NCI-H2107 (cell line): Measurements from ENCODE around the gene MR1.

ENCODE experiments used
- DNase-seq: peaks from one replicate; lab custom pipeline; 2025; lab: John Stamatoyannopoulos, UW

Gene MR1

DNA sequence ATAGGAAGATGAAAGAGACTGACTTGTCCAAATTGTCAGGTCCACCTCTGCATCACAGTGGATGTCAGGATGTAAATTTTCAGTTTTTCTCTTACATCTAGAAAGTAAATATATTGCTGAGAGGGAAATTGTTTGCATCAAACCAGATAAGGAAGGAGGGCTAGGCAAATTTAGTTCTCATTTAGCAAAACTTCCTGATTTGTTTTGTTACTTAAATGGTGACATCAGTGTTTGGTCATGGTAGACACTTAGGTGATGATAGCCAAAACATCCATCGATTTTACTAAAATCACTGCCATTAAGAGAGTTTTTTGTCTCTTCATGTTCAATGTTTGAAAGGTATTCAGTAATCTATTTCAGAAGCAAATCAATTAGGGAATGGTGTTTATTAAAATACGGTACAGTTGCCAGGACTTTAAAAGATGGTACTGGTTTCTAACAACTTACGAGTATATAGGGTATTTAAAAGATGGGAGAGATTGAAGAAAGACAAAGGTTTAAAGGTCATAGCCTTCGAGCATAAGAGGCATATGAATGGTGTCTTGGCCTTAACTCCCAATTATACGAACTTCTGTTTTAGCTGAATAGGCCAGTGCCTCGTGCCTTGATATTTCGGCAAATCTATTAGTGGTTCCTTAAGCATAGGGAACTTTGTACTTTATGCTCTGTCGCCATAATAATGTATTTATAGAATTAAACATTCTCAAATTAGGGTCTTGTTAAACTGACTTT lies 57.7 kb downstream of the MR1 start:
- DNase-seq, result no peak

DNA sequence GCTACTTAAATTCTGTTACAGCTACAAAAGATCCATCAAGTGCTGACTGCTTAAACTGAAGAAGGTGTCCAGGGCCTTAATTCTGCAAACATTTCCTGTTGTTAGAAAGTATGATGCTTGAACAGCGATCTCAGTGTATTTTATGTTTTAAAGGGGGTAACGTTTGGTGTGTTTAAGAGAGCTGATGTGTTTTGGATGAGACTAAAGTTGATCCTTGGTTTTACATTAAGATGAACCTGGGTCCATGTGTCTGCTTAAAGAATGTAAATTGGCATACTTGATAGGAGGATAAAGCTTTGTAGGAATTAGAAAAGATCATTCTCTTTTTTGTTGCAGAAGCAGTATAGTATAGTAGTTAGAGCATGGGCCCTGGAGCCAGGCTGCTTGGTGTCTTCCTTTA lies 58.3 kb downstream of the MR1 start:
- DNase-seq, result no peak

DNA sequence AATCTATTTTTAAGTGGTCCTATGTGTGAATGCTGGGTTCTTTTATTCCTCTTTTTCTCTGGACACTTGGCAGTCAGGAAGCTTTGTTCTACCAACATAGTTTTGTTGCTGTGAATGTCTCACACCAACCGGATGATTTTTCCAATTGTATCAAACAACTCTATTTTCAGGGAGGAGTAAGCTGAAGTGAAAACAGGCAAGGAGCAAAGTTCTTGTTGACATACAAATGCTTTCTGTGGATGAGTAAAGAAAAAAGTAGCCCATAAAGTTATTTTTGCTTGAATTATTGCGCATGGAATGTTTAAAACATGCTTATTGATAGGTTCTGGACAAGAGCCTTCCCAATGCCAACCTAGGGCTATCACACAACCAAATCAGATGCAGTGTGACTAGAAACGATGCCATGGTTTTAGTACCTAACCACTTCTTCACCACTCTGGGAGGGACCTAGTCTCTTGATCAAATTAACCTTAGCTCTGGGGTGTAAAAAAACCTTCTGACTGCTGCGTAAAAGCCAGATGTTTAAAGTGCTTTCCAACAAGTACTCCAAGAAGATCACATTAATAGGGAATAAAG lies 59.2 kb downstream of the MR1 start:
- no peak for DNase-seq

DNA sequence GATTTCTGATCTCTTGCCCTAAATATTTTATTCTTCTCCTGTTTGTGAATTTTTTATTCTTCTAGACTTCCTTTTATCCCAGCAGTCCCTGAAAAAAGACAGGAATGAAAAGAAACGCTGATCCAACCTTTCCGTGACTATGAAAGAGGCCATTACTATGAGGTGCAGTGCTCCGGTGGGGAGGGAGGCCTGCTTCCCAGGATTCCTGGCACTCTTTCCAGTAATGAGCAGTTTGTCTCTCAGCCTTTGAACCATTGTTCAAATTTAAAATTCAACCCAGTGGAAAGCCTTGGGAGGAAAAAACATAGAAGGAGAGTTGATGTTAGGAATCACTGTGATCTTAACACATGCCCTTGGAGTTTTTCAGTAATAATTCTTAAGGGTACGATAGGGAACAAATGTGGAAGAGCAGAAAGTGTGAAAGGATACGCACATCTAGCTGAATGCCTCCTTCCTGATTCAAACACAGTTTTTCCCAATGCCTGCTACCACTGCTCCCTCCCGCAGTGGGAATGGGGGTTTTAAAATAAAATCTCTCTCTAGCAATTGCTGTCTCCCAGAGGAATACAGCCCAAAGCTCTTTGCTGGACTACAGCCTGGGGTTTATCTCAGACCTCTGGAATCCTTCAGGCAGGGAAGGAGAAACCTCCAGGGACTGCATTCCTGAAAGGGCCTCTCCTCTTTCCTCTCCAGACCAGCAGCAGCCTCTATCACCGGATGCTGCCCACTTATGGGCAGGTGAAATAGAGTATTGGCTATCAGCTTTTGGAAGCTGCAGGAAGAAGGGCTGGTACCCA lies 60.8 kb downstream of the MR1 start:
- no peak for DNase-seq

DNA sequence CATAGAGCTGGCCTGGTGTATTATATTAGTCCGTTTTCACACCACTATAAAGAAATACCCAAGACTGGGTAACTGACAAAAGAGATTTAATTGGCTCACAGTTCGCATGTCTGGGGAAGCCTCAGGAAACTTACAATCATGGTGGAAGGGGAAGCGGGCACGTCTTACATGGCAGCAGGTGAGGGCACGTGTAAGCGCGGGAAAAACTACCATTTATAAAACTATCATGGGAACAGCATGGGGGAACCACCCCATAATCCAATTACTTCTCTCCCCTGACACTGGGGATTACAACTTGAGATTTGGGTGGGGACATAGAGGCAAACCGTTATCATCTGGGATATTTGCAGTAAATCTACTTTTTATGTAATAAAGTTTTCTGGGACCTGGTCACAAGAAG lies 61.5 kb downstream of the MR1 start:
- DNase-seq, result no peak

DNA sequence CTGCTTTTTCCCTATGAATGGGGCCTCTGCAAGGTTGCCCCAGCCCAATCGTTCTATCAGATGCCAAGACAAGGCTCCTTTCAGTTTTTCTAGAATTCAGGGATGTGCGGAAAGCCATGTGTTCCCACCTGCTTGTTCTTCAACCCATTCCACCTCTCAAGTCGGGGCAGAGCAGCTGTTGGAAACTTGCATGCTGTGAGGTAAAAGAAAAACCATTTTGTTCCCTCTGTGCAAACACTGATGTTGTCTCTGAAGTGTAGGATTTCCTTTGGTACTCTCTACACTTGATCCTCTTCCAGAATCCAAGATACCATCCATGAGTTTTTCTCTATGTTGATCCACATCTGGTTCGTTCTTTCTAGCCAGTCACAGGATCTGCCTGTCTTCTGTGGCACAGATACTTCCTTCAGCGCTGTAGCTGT lies 62.0 kb downstream of the MR1 start:
- DNase-seq, result no peak

DNA sequence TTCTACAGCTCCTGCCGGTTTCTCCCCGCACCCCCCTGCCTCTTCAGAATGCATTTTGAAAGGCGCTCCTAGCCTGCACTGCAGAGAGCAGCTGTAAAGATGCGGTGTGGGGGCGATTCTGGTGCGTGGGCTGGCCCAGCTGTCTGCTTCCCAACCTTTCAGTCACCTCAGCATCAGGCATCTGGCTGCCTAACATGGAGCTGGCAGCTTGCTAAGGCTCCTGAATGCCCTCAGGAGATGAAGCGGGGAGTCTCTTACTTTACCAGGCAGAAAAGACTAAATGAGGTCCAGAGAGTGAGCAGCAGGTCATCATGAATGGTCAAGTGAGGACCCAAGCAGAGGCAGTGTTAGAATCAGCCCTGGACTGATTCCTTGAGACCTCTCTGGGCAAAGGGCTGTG lies 63.5 kb downstream of the MR1 start:
- DNase-seq, result no peak

DNA sequence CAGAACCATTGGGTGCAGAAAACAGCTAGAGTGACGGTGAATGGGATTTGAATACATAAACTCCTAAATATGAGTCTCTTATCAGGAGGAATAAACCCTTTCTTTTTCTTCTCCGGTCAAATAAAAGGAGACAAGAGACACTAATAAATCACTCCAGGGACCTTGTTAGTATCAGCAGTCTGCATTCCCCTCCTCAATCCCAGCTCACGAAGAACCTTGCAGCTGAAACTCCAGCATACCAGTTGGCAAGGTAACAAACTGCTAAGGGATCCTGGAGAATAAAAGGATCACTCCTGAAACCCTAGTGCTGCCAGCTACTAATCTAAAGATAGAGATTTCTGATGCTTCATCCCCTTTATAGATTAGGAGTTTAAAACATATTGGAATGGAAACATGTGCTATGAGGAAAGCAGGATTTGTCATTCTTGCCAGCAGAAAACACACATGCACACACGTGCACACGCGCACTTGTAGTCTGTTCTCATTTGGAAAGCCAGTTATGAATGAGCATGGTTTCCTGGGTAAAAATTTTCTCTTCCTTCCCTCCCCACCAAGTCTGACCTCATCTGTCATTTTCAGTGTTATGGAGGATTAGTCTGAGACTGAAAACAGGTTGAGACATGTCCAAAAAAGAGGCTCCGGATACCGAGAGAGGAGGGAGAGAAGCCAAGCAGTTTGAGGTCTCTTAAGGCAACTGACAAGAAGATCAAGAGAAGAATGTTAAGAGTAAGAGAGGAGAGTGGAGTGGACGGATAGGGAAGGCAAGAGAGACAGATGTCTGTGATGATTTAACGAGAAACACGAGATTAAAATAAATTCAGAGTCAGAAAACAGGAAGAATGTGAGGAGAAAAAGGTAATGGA lies 65.6 kb downstream of the MR1 start:
- no peak for DNase-seq

DNA sequence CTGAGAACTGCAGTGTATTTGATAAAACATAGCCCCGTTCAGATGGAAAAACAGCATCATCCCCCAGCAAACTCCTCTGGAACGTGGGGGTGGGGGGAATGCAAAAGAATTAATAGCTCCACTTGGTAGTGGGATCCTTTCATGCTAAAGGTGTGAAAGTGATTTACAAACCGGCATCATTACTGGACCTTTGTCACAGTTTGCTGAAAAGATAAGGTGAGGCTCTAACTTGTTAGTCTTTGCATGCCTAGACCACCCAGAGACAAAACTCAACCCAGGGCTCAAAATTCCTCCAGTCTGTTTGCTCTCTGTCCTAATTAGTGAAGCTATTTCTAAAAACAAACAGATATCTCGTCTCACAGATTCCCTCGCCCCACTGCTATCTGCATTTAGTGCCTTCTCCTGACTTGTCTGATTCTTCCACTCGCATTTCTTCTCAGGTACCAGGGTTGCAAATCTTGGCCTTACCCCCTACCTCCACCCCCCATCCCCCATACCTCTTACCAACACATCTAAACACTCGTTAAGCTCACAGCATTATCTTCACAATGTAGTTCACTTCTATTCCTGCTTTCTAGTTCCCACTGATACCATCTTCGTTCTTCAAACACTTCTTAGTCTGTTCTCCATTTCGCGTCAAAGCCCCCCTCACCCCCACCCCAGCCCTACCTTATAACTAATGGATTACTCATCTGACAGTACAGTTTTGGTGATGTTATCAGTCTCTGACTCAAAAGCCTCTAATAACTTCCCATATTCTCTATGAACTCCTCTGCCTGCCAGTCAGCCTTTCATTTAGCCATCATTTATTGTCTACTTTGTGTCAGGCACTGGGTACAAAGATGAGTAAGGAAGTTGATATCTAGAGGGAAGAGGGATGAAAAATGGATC lies 66.5 kb downstream of the MR1 start:
- DNase-seq, result no peak

DNA sequence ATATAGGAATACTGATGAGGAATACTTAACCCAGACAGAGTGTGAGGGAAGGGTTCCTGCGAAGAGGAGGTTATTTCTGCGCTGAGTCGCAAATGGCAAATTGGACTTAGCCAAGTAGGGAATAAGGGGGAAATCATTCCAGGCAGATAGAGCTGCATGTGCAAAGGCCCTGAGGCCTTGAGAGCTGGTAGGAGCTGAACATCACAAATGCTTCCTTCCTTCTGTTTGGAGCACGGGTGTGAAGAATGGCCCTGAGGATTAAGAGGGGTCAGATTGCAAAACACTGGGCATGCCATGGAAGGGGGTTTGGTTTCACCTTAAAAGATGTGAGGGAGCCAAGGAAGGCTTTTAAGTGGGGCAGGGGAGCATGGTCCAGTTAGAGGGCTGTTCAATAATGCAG lies 67.2 kb downstream of the MR1 start:
- no peak for DNase-seq

DNA sequence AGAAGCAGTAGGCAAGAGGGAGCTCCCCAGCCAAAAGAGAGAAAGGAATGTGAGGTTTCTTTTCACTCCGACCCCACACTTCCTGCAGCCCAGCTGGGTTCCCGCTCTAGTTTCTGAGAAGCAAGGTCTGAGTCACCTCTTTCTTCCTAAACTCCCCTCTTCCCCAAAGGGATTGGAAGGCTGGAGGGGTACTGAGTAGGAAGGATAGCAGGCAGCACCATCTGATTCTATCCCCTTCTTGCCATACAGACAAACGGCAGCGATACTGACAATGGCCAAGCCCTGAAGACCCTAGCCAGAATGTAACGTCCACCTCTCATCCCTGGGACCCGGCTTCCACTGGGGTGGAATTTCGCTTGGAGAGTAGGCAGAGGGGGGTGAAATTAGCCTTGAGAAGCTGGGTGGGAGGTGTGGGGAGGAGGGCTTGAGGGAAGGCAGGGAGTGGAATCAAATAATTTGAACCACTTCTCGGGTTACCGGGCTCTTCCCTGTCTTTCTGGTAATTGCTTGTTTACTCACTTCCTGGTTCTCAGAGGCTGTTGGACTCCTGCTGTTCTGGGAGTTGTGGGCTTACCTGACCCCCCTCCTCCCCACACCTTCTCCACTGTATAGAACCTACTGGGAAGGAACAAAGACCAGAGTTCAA lies 67.9 kb downstream of the MR1 start:
- peak; percentile 81 for DNase-seq

DNA sequence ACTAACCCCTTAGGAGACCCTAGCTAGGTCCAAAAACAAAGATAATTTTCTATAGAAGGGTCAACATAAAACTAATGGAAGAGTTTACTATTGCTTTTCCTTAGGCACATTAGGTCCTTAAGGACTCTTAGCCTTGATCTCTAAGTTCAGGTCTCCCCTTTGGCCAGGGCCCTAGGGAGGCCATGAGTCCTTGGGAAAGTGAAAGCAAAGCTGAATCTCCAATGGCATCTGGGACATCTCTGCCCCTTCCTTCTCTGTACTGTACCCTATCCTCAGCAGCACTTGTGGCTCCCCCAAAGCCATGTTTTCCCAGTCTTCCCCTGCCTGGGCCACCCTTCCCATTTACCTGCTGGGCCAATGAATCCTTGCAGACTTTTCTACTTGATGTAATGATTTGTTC lies 69.1 kb downstream of the MR1 start:
- no peak for DNase-seq

DNA sequence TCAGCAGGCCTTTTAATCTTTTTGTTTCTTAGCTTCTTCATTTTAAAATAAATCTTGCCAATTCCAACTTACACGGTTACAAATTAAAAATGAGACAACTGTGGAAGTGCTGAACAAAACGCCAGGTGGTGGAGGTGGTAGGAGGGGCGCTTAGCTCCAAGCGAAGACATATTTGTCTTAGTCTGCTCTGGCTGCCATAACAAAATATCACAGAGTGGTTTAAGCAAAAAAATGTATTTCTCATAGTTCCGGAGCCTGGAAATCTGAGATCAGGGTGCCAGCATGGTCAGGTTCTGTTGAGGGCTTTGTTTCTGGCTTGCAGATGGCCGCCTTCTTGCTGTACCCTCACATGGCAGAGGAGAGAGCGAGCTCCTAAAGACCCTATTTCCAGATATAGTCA lies 69.6 kb downstream of the MR1 start:
- DNase-seq, result no peak

DNA sequence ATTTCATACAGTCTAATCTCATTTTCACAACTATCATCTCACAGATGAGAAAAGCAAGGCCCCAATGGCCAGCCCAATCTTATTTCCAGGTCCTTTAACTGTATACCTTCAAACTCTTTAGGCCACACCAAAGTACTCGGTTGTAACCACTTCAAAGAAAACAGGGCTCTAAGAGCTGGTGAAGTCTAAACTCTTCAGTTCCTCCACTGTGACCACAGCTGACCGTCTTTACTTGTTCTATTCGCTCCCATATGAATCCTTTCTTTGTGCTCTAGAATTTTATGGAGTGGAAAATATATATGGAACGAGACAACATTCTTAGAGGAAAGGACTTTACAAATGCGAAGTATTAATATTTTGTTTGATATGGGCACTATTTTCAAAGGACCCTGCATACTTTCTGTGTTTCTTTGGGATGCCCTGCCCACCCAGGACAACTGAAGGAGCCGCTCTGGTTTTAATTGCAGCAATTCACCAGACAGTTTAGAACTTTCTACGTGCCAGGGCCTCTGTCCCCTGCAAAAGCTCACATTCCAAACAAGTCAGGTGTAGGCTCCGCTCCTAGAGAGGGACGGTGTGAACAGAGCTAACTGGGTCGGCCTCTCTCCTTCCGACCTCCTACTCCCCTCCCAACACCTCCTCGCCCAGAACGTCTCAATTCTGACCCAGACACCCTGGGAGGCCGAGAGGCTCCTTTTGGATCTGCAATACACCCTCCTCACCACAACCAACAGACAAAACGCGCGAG lies 70.4 kb downstream of the MR1 start:
- DNase-seq, result peak; percentile 42

DNA sequence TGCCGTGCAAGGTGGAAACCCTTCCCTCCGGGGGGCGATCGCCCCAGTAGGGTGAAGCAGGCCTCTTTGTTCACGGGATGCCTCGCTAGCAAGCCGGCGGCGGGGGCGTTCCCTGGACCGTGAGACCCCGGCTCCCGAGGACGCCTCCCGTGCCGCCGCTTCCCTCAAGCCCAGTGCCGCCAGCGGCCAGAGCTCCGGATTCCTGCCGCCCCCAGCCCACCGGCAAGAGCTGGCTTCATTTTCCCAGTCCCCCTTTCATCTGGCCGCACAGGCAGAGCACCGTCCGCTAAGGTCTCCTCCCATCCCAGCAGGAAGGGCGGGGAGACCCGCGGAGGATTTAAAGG lies 71.0 kb downstream of the MR1 start:
- no peak for DNase-seq

DNA sequence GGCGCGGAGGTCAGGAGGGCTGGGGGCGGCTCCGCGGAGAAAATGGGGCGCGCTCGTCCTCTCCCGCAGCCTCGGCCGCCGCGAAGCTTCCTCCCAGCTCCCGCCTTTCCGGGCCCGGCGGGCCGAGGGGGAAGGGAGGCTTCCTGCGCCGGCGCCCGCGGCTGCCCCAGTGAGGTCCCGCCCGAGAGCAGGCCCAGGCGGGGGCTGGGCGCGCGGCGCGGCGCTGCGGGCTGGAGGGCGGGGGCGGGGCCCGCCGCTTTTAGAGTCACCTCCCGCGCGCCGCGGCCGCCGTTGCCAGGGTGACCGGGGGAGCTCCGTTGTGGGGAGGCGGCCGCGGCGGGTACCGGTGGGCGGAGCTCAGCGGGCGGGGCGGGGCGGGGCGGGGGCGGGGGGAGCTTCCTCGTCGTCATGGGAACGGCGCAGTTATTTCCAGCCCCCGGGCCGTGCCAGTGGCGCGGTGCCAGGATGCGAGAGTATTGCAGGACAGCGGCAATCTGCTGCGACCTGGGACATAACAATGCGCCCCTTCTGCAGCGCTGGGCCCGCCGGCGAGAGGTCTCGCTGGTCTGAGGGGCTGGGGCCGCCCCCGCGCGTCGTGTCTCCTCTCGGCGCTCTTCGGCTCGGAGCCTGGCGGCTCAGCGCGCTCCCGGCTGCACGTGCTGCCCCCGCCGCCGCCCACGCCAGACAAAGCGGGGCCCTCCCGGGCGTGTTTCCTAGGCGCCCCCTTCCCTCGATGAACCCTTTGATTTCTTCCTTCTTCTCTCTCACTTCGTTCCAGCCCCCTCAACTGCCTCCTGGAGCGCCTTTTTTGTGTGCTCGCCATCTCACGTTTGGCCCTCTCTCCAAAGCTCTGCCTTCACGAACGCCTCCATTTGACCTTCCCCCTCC lies 71.6 kb downstream of the MR1 start:
- peak; percentile 95 for DNase-seq

DNA sequence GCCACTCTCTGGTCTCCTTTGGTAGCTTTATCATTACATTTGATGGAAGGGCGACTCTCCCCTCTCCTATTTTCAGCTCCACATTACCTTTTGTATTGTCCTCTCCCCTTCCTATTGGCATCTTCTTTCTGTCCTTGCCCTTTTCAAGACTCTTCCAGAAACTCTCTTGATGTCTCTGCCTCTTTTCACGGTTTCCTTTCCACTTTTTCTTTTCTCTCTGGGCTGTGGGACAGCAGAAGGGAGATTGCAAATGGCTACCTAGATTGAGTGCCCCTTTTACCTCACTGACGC lies 72.2 kb downstream of the MR1 start:
- no peak for DNase-seq

DNA sequence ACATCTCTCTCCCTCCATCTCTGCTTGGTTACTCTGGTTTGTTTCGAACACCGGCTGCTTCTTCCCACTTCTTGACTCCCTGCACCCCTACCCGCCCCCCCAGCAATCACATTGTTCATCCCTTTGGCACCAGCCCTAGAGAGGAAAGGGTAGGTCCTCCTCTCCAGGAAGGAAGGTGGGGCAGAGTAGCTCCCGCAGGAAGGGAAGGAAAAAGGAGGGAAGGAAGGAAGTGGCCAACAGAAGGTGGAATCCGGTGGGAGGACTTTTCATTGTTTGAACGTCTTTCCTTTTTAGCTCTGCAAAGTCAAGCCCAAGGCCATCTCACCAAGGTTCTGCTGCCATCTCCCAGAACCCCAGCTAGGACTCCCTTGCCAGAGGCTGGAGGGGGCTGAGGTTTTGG lies 72.7 kb downstream of the MR1 start:
- no peak for DNase-seq

DNA sequence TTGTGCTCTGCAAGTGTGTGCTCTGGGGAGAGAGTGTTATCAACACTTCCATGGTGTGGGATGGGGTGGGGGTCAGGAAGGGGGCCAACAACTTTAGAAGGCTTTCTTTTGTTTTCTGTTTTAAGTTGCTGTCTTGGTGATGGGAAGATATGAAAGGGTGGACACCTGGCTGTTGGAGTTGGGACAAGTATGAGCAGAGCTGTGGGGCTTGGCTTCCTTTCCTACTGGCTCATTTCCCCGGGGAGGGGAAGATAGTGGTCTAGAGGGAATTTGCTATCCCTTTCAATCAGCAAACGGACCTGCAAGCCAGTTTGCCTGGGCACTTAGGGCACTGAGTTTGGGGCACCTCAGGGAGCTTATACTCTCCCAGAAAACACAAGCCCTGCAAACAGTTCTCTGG lies 73.9 kb downstream of the MR1 start:
- DNase-seq, result no peak
